GM21515 (cell line): ENCODE results near the gene SLC52A1.
"Not testable (repeated sequence)": the region's sequence is repeated elsewhere in the genome, so short reads cannot be mapped to it uniquely, and the experiment has no call there.

Experiments
- ATAC-seq: cut with Tn5 transposase; IDR thresholded peaks from one replicate; pipeline ENCODE4 v1.9.1; 2021; ENCODE audit not compliant: unreplicated experiment

The SLC52A1 gene

GRCh38 chr17:5031365-5032082, 3.7 kb downstream of the SLC52A1 start:
- ATAC-seq, result no peak

GRCh38 chr17:5030168-5030567, 5.1 kb downstream of the SLC52A1 start:
- ATAC-seq, result not testable (repeated sequence)

GRCh38 chr17:5027916-5028315, 7.3 kb downstream of the SLC52A1 start:
- no peak for ATAC-seq

- ATAC-seq, result no peak
These were observed 7.9 kb downstream of the SLC52A1 start for GRCh38 chr17:5027299-5027698.

GRCh38 chr17:5024604-5025003, 10.6 kb downstream of the SLC52A1 start:
- ATAC-seq, result no peak

- ATAC-seq, result no peak
These were observed 11.6 kb downstream of the SLC52A1 start for GRCh38 chr17:5023588-5024147.

GRCh38 chr17:5022171-5022711, 13.0 kb downstream of the SLC52A1 start:
- no peak for ATAC-seq

- no peak for ATAC-seq
These were observed 14.7 kb downstream of the SLC52A1 start for GRCh38 chr17:5020502-5021023.

- no peak for ATAC-seq
These were observed 15.7 kb downstream of the SLC52A1 start for GRCh38 chr17:5019475-5019956.

- ATAC-seq, result no peak
These were observed 20.9 kb downstream of the SLC52A1 start for GRCh38 chr17:5014357-5014756.

GRCh38 chr17:5011928-5012327, 23.3 kb downstream of the SLC52A1 start:
- ATAC-seq, result no peak

GRCh38 chr17:5003214-5003867, 31.9 kb downstream of the SLC52A1 start:
- ATAC-seq, result no peak

GRCh38 chr17:5002121-5002788, 33.0 kb downstream of the SLC52A1 start:
- ATAC-seq, result no peak

- ATAC-seq, result no peak
These were observed 35.0 kb downstream of the SLC52A1 start for GRCh38 chr17:5000237-5000639.

- ATAC-seq, result no peak
These were observed 35.7 kb downstream of the SLC52A1 start for GRCh38 chr17:4999430-5000093.

GRCh38 chr17:4998732-4999429, 36.3 kb downstream of the SLC52A1 start:
- ATAC-seq, result no peak

- peak; percentile 6 for ATAC-seq
These were observed 37.0 kb downstream of the SLC52A1 start for GRCh38 chr17:4998027-4998731.

- ATAC-seq, result peak; percentile 83
These were observed 37.8 kb downstream of the SLC52A1 start, which contains the start of the genes INCA1 and KIF1C for GRCh38 chr17:4997302-4998026. INCA1 (minus strand) TSS chr17:4997522; CDS start chr17:4994437, 3,085 bp downstream. KIF1C (plus strand) TSS chr17:4997950; CDS start chr17:5000247, 2,297 bp downstream.
